HepG2 (cell line): ENCODE measurements around the gene C20orf141. TPM values are rescaled to one million over a fixed set of nuclear protein-coding genes. Genes with fewer than 3 reads are reported as not detected.

ENCODE experiments used
- ATAD3A ChIP-seq: sonication (generic); formaldehyde crosslinking; IDR thresholded peaks from 2 replicates; pipeline ENCODE4 v1.4.0; 2020; ENCODE audit warnings: missing genetic modification reagents
- DMAP1 ChIP-seq: IDR thresholded peaks from 2 replicates; pipeline ENCODE4 v1.6.1; 2016
- EZH2 ChIP-seq: conservative IDR thresholded peaks from 2 replicates; pipeline ENCODE4 v1.6.1; 2012; ENCODE audit warnings: mild to moderate bottlenecking, low read depth, low read length, moderate library complexity
- HNF4G ChIP-seq, 2 experiments: sonication (generic) in 1 of 2; formaldehyde crosslinking in 1 of 2; IDR thresholded peaks; 2 replicates each; pipeline versions ENCODE4 v1.4.0 to v1.6.1; 2011 to 2020; ENCODE audit warnings: borderline replicate concordance in 2 of 2, low read depth in 2 of 2, mild to moderate bottlenecking in 2 of 2, low read length in 1 of 2, missing genetic modification reagents in 1 of 2, moderate library complexity in 1 of 2
- IRF1 ChIP-seq: sonication (generic); formaldehyde crosslinking; IDR thresholded peaks from 2 replicates; pipeline ENCODE4 v1.4.0; 2020; ENCODE audit warnings: low read depth, mild to moderate bottlenecking, missing genetic modification reagents
- MAF1 ChIP-seq: sonication (generic); formaldehyde crosslinking; IDR thresholded peaks from 2 replicates; pipeline ENCODE4 v1.5.0; 2020; ENCODE audit warnings: missing genetic modification reagents, borderline replicate concordance
- MYPOP ChIP-seq: sonication (generic); formaldehyde crosslinking; IDR thresholded peaks from 2 replicates; pipeline ENCODE4 v1.8.1; 2023; ENCODE audit warnings: mild to moderate bottlenecking, moderate library complexity, missing genetic modification reagents
- NCOA5 ChIP-seq: sonication (generic); formaldehyde crosslinking; IDR thresholded peaks from 2 replicates; pipeline ENCODE4 v1.4.0; 2020; ENCODE audit warnings: missing genetic modification reagents
- PHF8 ChIP-seq: sonication (generic); formaldehyde crosslinking; IDR thresholded peaks from 2 replicates; pipeline ENCODE4 v1.5.0; 2020; ENCODE audit warnings: missing genetic modification reagents
- PREB ChIP-seq: sonication (generic); formaldehyde crosslinking; IDR thresholded peaks from 2 replicates; pipeline ENCODE4 v1.4.0; 2020; ENCODE audit warnings: missing genetic modification reagents
- SMYD3 ChIP-seq: sonication (generic); formaldehyde crosslinking; IDR thresholded peaks from 2 replicates; pipeline ENCODE4 v1.8.1; 2023; ENCODE audit warnings: mild to moderate bottlenecking, missing genetic modification reagents
- TBP ChIP-seq: sonication (generic); formaldehyde crosslinking; IDR thresholded peaks from 2 replicates; pipeline ENCODE4 v1.5.0; 2020; ENCODE audit warnings: missing genetic modification reagents
- TOE1 ChIP-seq: sonication (generic); formaldehyde crosslinking; IDR thresholded peaks from 2 replicates; pipeline ENCODE4 v1.4.0; 2020; ENCODE audit warnings: mild to moderate bottlenecking, missing genetic modification reagents
- U2AF1 ChIP-seq: fragments of 200-400 bp; formaldehyde crosslinking; optimal IDR thresholded peaks from 2 replicates; pipeline ENCODE3; 2017; ENCODE audit warnings: mild to moderate bottlenecking, low read depth, low read length
- U2AF2 ChIP-seq: fragments of 200-400 bp; formaldehyde crosslinking; IDR thresholded peaks from 2 replicates; pipeline ENCODE4 v1.6.1; 2017; ENCODE audit warnings: low read depth, mild to moderate bottlenecking, low read length
- ZFX ChIP-seq: sonication (generic); formaldehyde crosslinking; IDR thresholded peaks from 2 replicates; pipeline ENCODE4 v1.4.0; 2020; ENCODE audit warnings: mild to moderate bottlenecking, low read depth, missing genetic modification reagents, moderate library complexity
- ZNF20 ChIP-seq: sonication (generic); formaldehyde crosslinking; IDR thresholded peaks from 2 replicates; pipeline ENCODE4 v1.4.0; 2020; ENCODE audit warnings: mild to moderate bottlenecking, moderate library complexity, missing genetic modification reagents
- ZNF256 ChIP-seq: sonication (generic); formaldehyde crosslinking; conservative IDR thresholded peaks from 2 replicates; pipeline ENCODE4 v1.4.0; 2020; ENCODE audit warnings: missing genetic modification reagents
- ZNF614 ChIP-seq: IDR thresholded peaks from 2 replicates; pipeline ENCODE4 v1.6.1; 2018; ENCODE audit warnings: missing biosample characterization, missing genetic modification reagents, inconsistent platforms, borderline replicate concordance
- ZNF678 ChIP-seq: sonication (generic); formaldehyde crosslinking; IDR thresholded peaks from 2 replicates; pipeline ENCODE4 v1.4.0; 2020; ENCODE audit warnings: mild to moderate bottlenecking, missing genetic modification reagents
- ZNF761 ChIP-seq: sonication (generic); formaldehyde crosslinking; conservative IDR thresholded peaks from 2 replicates; pipeline ENCODE4 v1.4.0; 2020; ENCODE audit warnings: mild to moderate bottlenecking, missing genetic modification reagents
- ZNF83 ChIP-seq: sonication (generic); formaldehyde crosslinking; IDR thresholded peaks from 2 replicates; pipeline ENCODE4 v1.4.0; 2020; ENCODE audit warnings: missing genetic modification reagents, mild to moderate bottlenecking, borderline replicate concordance
- ZSCAN25 ChIP-seq: sonication (generic); formaldehyde crosslinking; IDR thresholded peaks from 2 replicates; pipeline ENCODE4 v1.8.0; 2022; ENCODE audit warnings: mild to moderate bottlenecking, missing genetic modification reagents
- ZSCAN29 ChIP-seq: sonication (generic); formaldehyde crosslinking; conservative IDR thresholded peaks from 2 replicates; pipeline ENCODE4 v1.4.0; 2020; ENCODE audit warnings: mild to moderate bottlenecking, missing genetic modification reagents
- ZZZ3 ChIP-seq: sonication (generic); formaldehyde crosslinking; IDR thresholded peaks from 2 replicates; pipeline ENCODE4 v1.4.0; 2020; ENCODE audit warnings: missing genetic modification reagents, mild to moderate bottlenecking, borderline replicate concordance
- polyA plus RNA-seq, 8 experiments: library from polyadenylated mRNA; depleted of rRNA in 3 of 8; stranded (reverse) in 7 of 8; unstranded in 1 of 8; fragments of >200 nt; fragmentation: Illumina TruSeq in 4 of 8; extraction: Trizol in 4 of 8; gene quantifications; 2 replicates each; pipeline versions ENCODE4 v1.2.1 to v1.2.3, GENCODE V29; 2011 to 2016; ENCODE audit warnings: low read depth in 4 of 8, missing spikeins in 1 of 8, mixed read lengths in 1 of 8; ENCODE audit not compliant: insufficient read depth in 1 of 8
- total RNA-seq, 5 experiments: library from RNA; depleted of rRNA; stranded (reverse); fragments of >200 nt; fragmentation: Illumina TruSeq; extraction: Trizol; gene quantifications; 2 replicates each; pipeline ENCODE4 v1.2.3, GENCODE V29; 2016; ENCODE audit warnings: low read depth in 1 of 5
- TF ChIP-seq, protein P1 (sequence below): sonication (generic); formaldehyde crosslinking; IDR thresholded peaks from 2 replicates; pipeline ENCODE4 v1.8.0; 2022; ENCODE audit warnings: missing genetic modification reagents, mild to moderate bottlenecking, inconsistent platforms, borderline replicate concordance

C20orf141 gene
- total and polyA plus RNA-seq, 2 of the 13 experiments (the other 11 are each of a cell fraction or from before 2014, with no cell fraction given): not detected

GRCh38 chr20:2840138-2840966 is 25.6 kb downstream of the C20orf141 start, which contains the start of the genes PCED1A and VPS16 (continued):
- TF ChIP-seq PREB (CRISPR knock-in tag) (0 out of 2 replicates have a peak, but pooled peaks have one; percentile 49), ZNF256 (CRISPR knock-in tag) (peak; percentile 98), ATAD3A (CRISPR knock-in tag) (peak; percentile 78), ZNF614 (peak; percentile 89; the same call in 1 of the 2 replicates), SMYD3 (peak; percentile 97; the same call in 1 of the 2 replicates), IRF1 (CRISPR knock-in tag) (peak; percentile 68; the same call in 1 of the 2 replicates), MYPOP (CRISPR knock-in tag) (0 out of 2 replicates have a peak, but pooled peaks have one; percentile 59), ZNF20 (CRISPR knock-in tag) (peak; percentile 88), ZNF678 (CRISPR knock-in tag) (peak; percentile 96; the same call in 1 of the 2 replicates), MAF1 (CRISPR knock-in tag) (peak; percentile 93), TOE1 (CRISPR knock-in tag) (peak; percentile 62; the same call in 1 of the 2 replicates), DMAP1 (CRISPR knock-in tag) (peak; percentile 96; the same call in 1 of the 2 replicates), ZFX (CRISPR knock-in tag) (peak; percentile 99), HNF4G (IDR thresholded peaks at IDR 0.05; ENCODE audit: borderline replicate concordance, low read depth, low read length) (peak; percentile 15; the same call in 1 of the 2 replicates), HNF4G (CRISPR knock-in tag; IDR thresholded peaks at IDR 0.05; ENCODE audit: borderline replicate concordance, low read depth) (no peak; the same call in 1 of the 2 replicates), TBP (CRISPR knock-in tag) (peak; percentile 21; the same call in 1 of the 2 replicates), U2AF2 (0 out of 2 replicates have a peak, but pooled peaks have one; percentile 44), ZZZ3 (CRISPR knock-in tag) (peak; percentile 69), ZSCAN29 (no peak), EZH2 (no peak), ZSCAN25 (CRISPR knock-in tag) (peak; percentile 76), NCOA5 (CRISPR knock-in tag) (no peak), ZNF83 (CRISPR knock-in tag) (peak; percentile 92; the same call in 1 of the 2 replicates), U2AF1 (peak; percentile 98), PHF8 (peak; percentile 99), ZNF761 (CRISPR knock-in tag) (peak; percentile 94)
- TF ChIP-seq, protein P1, sequence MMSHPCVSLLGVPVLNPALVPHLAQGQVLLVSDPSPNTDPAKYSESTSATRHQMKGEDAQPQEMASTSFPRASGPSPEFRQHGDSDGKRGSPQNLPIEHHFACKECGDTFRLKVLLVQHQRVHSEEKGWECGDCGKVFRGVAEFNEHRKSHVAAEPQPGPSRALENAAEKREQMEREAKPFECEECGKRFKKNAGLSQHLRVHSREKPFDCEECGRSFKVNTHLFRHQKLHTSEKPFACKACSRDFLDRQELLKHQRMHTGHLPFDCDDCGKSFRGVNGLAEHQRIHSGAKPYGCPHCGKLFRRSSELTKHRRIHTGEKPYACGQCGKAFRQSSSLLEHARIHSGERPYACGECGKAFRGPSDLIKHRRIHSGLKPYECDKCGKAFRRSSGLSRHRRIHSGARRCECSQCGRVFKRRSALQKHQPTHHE (CRISPR knock-in tag): peak; percentile 92
